Upper lobe of left lung (tissue), 6 donors: ENCODE measurements around the gene CLGN. TPM values are rescaled to one million over a fixed set of nuclear protein-coding genes. Genes with fewer than 3 reads are reported as not detected.

Experiments used
- ATAC-seq, 2 donors: fragments of 200-7000 bp; cut with Tn5 transposase; one replicate each; pipeline ENCODE4 v1.9.1; 2022; ENCODE audit warnings: mild to moderate bottlenecking in 2 of 2, moderate library complexity in 2 of 2; ENCODE audit not compliant: low FRiP score in 2 of 2
- DNase-seq, 2 donors: peaks; one replicate each; pipeline ENCODE4 v3.0.0-alpha.2; 2019 to 2020
- H3K27ac ChIP-seq, 4 donors: fragments of 200-600 bp; sonication (generic); one replicate each; pipeline ENCODE4 v1.5.1; 2016 to 2019
- H3K27me3 ChIP-seq, 4 donors: fragments of 200-600 bp; sonication (generic); one replicate each; pipeline ENCODE4 v1.5.1; 2017 to 2019
- H3K36me3 ChIP-seq, 4 donors: fragments of 200-600 bp; sonication (generic); one replicate each; pipeline ENCODE4 v1.5.1; 2016 to 2019
- H3K4me1 ChIP-seq, 4 donors: fragments of 200-600 bp; sonication (generic); one replicate each; pipeline ENCODE4 v1.5.1; 2018 to 2019
- H3K4me3 ChIP-seq, 4 donors: fragments of 200-600 bp; sonication (generic); one replicate each; pipeline ENCODE4 v1.5.1; 2017 to 2019; ENCODE audit warnings: mild to moderate bottlenecking in 2 of 4, moderate library complexity in 1 of 4
- H3K9me3 ChIP-seq, 4 donors: fragments of 200-600 bp; sonication (generic); one replicate each; pipeline ENCODE4 v1.5.1; 2018 to 2019
- EP300 ChIP-seq, 4 donors: sonication (generic); formaldehyde crosslinking; IDR thresholded peaks; one replicate each; pipeline ENCODE4 v1.5.1; 2017; ENCODE audit warnings: antibody characterized with exemption in 4 of 4, control low read depth in 2 of 4
- POLR2A ChIP-seq, 4 donors: fragments of 450-650 bp; IDR thresholded peaks; one replicate each; pipeline ENCODE4 v1.5.1; 2016 to 2017; ENCODE audit warnings: antibody characterized with exemption in 4 of 4, mild to moderate bottlenecking in 2 of 4
- POLR2AphosphoS5 ChIP-seq, 2 donors: sonication (generic); formaldehyde crosslinking; IDR thresholded peaks; one replicate each; pipeline ENCODE4 v1.5.1; 2017; ENCODE audit warnings: antibody characterized with exemption in 2 of 2
- WGBS, 2 donors: methylation state at CpG; one replicate each; pipeline ENCODE4 v1.1.5; 2017 to 2018; 5-methylcytosine and 5-hydroxymethylcytosine counted together
- total RNA-seq, 6 donors: library from RNA; depleted of rRNA in 4 of 6; stranded (reverse); fragments of >200 nt in 4 of 6; gene quantifications; one replicate each; pipeline versions ENCODE4 v1.1.0 to v1.2.1, GENCODE V29; 2016 to 2021
- TF ChIP-seq, protein P1 (sequence below), 6 experiments: fragments of 450-650 bp in 4 of 6; fragments of 200-600 bp in 2 of 6; sonication (generic) in 2 of 6; IDR thresholded peaks; one replicate each; pipeline ENCODE4 v1.5.1; 2016 to 2019; ENCODE audit warnings: antibody characterized with exemption in 6 of 6
- donor health status: DM: no; HTN: no; CAD: no; lungs with moderate emphysema.
- donor health status: DM: no; HTN: yes; CAD: no; lungs with severe emphysema.

The CLGN gene
- total RNA-seq, 6 donors from 2014 or later = 0.20 to 2.9 (median 0.47) TPM; not detected in 2

GRCh38 chr4:140359562-140360427, 67.7 kb downstream of the CLGN start:
- Histone ChIP-seq H3K4me3 (no peak overlapping the region), H3K27me3 (no peaks in the 10 kb centered on the region), H3K9me3 (no peaks in the 10 kb centered on the region), H3K4me1 (peaks cover 0 to 5% (median 2%) of the 10 kb centered on the region in 4 donors), H3K27ac (no peak overlapping the region), H3K36me3 (no peaks in the 10 kb centered on the region)
- DNase-seq (peak in 1 of 2 donors; percentile 80), ATAC-seq (peak; percentile 78 to 92)
- TF ChIP-seq, protein P1, sequence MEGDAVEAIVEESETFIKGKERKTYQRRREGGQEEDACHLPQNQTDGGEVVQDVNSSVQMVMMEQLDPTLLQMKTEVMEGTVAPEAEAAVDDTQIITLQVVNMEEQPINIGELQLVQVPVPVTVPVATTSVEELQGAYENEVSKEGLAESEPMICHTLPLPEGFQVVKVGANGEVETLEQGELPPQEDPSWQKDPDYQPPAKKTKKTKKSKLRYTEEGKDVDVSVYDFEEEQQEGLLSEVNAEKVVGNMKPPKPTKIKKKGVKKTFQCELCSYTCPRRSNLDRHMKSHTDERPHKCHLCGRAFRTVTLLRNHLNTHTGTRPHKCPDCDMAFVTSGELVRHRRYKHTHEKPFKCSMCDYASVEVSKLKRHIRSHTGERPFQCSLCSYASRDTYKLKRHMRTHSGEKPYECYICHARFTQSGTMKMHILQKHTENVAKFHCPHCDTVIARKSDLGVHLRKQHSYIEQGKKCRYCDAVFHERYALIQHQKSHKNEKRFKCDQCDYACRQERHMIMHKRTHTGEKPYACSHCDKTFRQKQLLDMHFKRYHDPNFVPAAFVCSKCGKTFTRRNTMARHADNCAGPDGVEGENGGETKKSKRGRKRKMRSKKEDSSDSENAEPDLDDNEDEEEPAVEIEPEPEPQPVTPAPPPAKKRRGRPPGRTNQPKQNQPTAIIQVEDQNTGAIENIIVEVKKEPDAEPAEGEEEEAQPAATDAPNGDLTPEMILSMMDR (IDR thresholded peaks at IDR 0.05) = peak; percentile 55 to 77 (median 68)
- TF ChIP-seq EP300 (IDR thresholded peaks at IDR 0.05) = no peak
- 36 to 37% methylated on average over 7 of the region's 7 CpGs for WGBS, 2 donors

- no peak for DNase-seq
- Histone ChIP-seq H3K9me3 (no peaks in the 10 kb centered on the region), H3K4me1 (peaks cover 0 to 5% (median 2%) of the 10 kb centered on the region in 4 donors), H3K36me3 (no peaks in the 10 kb centered on the region), H3K4me3 (no peak overlapping the region), H3K27me3 (no peaks in the 10 kb centered on the region), H3K27ac (no peak overlapping the region)
- TF ChIP-seq POLR2AphosphoS5 (IDR thresholded peaks at IDR 0.05) (no peak), EP300 (IDR thresholded peaks at IDR 0.05) (no peak), POLR2A (IDR thresholded peaks at IDR 0.05) (no peak)
- TF ChIP-seq, protein P1 (IDR thresholded peaks at IDR 0.05) = no peak
- 0 to 22% methylated on average over 1 of the region's 1 CpG for WGBS, 2 donors
- ATAC-seq = no peak
These were observed 69.2 kb downstream of the CLGN start for GRCh38 chr4:140358281-140358680.

GRCh38 chr4:140357868-140358267, 69.6 kb downstream of the CLGN start:
- no peak for DNase-seq
- peaks cover 0 to 5% (median 2%) of the 10 kb centered on the region in 4 donors for H3K4me1 ChIP-seq
- ATAC-seq = no peak
- no peak for TF ChIP-seq POLR2AphosphoS5 (IDR thresholded peaks at IDR 0.05)
- no peak for TF ChIP-seq POLR2A (IDR thresholded peaks at IDR 0.05)
- TF ChIP-seq, protein P1 (IDR thresholded peaks at IDR 0.05) = no peak
- TF ChIP-seq EP300 (IDR thresholded peaks at IDR 0.05) = no peak
- H3K4me3 ChIP-seq = no peak overlapping the region
- no peaks in the 10 kb centered on the region for H3K36me3 ChIP-seq
- H3K9me3 ChIP-seq = no peaks in the 10 kb centered on the region
- no peak overlapping the region for H3K27ac ChIP-seq
- no peaks in the 10 kb centered on the region for H3K27me3 ChIP-seq
- WGBS, 2 donors = 75 to 83% methylated on average over 3 of the region's 3 CpGs

GRCh38 chr4:140355288-140355687, 72.2 kb downstream of the CLGN start:
- no peak overlapping the region for H3K27ac ChIP-seq
- no peaks in the 10 kb centered on the region for H3K9me3 ChIP-seq
- H3K27me3 ChIP-seq = no peaks in the 10 kb centered on the region
- DNase-seq (no peak), ATAC-seq (no peak)
- peaks cover 0 to 5% (median 2%) of the 10 kb centered on the region in 4 donors for H3K4me1 ChIP-seq
- H3K36me3 ChIP-seq = no peaks in the 10 kb centered on the region
- 76 to 84% methylated on average over 1 of the region's 1 CpG for WGBS, 2 donors
- no peak overlapping the region for H3K4me3 ChIP-seq
- TF ChIP-seq, protein P1 (IDR thresholded peaks at IDR 0.05) = no peak
- TF ChIP-seq EP300 (IDR thresholded peaks at IDR 0.05) = no peak

- no peak for DNase-seq
- H3K4me3 ChIP-seq = no peak overlapping the region
These were observed 73.7 kb downstream of the CLGN start for GRCh38 chr4:140353786-140354185.

More at GRCh38 chr4:140353786-140354185, 73.7 kb downstream of the CLGN start:
- Histone ChIP-seq H3K27me3 (no peaks in the 10 kb centered on the region), H3K36me3 (no peaks in the 10 kb centered on the region), H3K27ac (no peak overlapping the region), H3K9me3 (no peaks in the 10 kb centered on the region), H3K4me1 (no peaks in the 10 kb centered on the region)
- 56 to 68% methylated on average over 6 of the region's 6 CpGs for WGBS, 2 donors
- TF ChIP-seq, protein P1 (IDR thresholded peaks at IDR 0.05) = no peak
- no peak for TF ChIP-seq POLR2AphosphoS5 (IDR thresholded peaks at IDR 0.05)
- no peak for TF ChIP-seq POLR2A (IDR thresholded peaks at IDR 0.05)
- TF ChIP-seq EP300 (IDR thresholded peaks at IDR 0.05) = no peak
- ATAC-seq = no peak
